HFF-Myc (cell line): ENCODE results near the gene BAHCC1.

Source experiments
- DNase-seq: peaks from one replicate; pipeline ENCODE4 v3.0.0-alpha.2; 2011; ENCODE audit warnings: low read depth; ENCODE audit errors: extremely low read depth
- H3K4me3 ChIP-seq: replicated peaks from 2 replicates; pipeline ENCODE4 v1.5.1; 2011; ENCODE audit warnings: low read depth, mild to moderate bottlenecking, control low read depth, low read length
- CTCF ChIP-seq: IDR thresholded peaks from 2 replicates; pipeline ENCODE4 v1.5.1; 2012; ENCODE audit warnings: mild to moderate bottlenecking, low read depth, low read length, control low read depth; ENCODE audit errors: missing control alignments

Gene BAHCC1

GRCh38 chr17:81442791-81443190 lies 47.5 kb downstream of the BAHCC1 start:
- DNase-seq: no peak
- no peak for TF ChIP-seq CTCF
- no peak overlapping the region for H3K4me3 ChIP-seq

- TF ChIP-seq CTCF: no peak
Measured at GRCh38 chr17:81443269-81443668, 48.0 kb downstream of the BAHCC1 start.

GRCh38 chr17:81444610-81445339 lies 49.5 kb downstream of the BAHCC1 start:
- DNase-seq: no peak
- TF ChIP-seq CTCF: no peak
- no peak overlapping the region for H3K4me3 ChIP-seq

More at GRCh38 chr17:81443269-81443668, 48.0 kb downstream of the BAHCC1 start:
- no peak for DNase-seq
- no peak overlapping the region for H3K4me3 ChIP-seq

GRCh38 chr17:81445642-81446503 lies 50.6 kb downstream of the BAHCC1 start:
- no peak for TF ChIP-seq CTCF
- DNase-seq: no peak
- H3K4me3 ChIP-seq: no peak overlapping the region

- H3K4me3 ChIP-seq: no peak overlapping the region
- TF ChIP-seq CTCF: no peak
Measured at GRCh38 chr17:81447331-81447933, 52.2 kb downstream of the BAHCC1 start.

GRCh38 chr17:81448442-81448841 lies 53.2 kb downstream of the BAHCC1 start:
- DNase-seq: no peak
- TF ChIP-seq CTCF: no peak
- no peak overlapping the region for H3K4me3 ChIP-seq

More at GRCh38 chr17:81447331-81447933, 52.2 kb downstream of the BAHCC1 start:
- no peak for DNase-seq
